GM10266 (cell line): Measurements from ENCODE around the gene CCDC167.

ENCODE experiments used
- DNase-seq: peaks from one replicate; pipeline ENCODE4 v3.0.0; 2012; ENCODE audit errors: extremely low spot score
- CTCF ChIP-seq: IDR thresholded peaks from 2 replicates; pipeline ENCODE4 v1.5.1; 2012; ENCODE audit warnings: mild to moderate bottlenecking, low read depth; ENCODE audit not compliant: control insufficient read depth, insufficient read depth; ENCODE audit errors: missing control alignments

The CCDC167 gene

GRCh38 chr6:37543361-37543760 lies 43.7 kb upstream of the CCDC167 start:
- no peak for TF ChIP-seq CTCF
- DNase-seq: no peak

DNA sequence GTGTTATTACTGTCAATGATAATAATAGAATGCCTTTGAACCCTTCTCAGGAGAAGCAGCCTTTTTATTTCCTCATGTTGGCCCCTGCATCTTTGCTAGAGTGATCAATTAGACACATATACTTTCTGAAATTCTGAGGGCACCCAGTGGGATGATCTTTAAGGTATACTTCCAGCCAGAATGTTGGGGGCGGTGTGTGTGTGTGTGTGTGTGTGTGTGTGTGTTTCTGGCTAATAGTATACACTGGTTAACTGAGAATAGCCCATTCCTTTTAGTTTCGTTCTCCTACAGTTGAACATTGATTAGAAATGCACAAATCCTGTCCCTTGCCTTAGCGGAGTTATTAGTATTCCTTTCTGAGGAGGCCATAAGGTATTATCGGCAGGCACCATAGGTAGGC lies 41.7 kb upstream of the CCDC167 start:
- no peak for DNase-seq
- TF ChIP-seq CTCF: no peak

GRCh38 chr6:37540390-37540789 lies 40.7 kb upstream of the CCDC167 start:
- no peak for DNase-seq
- no peak for TF ChIP-seq CTCF

GRCh38 chr6:37540029-37540352 lies 40.3 kb upstream of the CCDC167 start:
- no peak for TF ChIP-seq CTCF

DNA sequence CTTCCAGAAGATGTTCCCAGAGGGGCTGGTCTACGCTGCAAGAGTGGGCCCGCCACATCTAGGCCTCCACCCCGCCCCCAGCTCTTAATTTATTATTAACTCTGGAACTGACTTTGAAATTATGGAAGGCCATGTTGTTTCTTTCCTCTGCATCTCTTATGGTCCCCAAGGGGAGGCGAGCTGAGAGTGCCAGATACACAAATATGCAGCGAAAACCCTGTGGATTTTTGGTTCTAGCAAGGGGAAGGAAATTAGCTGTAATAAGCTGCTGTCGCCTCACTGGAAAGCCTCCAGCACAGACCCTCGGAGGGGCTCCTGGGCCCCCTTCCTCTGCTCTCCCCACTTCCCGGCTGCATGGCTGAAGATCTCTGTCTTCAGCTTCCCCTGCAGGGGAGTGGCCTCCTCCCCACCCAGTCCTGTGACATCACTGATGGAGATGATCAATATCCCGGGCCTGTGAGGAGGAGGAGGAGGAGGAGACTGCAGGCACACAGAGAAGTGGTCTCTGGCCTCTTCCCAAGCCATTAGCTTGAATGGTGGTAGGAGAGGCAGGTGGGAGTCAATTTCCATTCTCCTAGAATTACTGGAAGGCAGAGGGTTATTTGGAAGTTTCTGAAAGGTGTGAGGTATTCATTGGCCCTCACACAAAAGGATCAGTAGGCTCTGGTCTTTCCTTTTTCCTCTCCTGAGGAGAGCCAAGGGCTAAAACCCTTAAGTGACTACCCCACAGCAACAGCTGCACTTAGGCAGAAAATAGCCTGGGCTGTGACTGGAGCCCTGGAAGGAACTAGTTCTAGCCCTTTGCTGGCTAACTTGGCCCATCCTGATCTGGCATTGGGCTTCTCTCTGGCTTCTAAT lies 39.7 kb upstream of the CCDC167 start:
- no peak for DNase-seq
- TF ChIP-seq CTCF: no peak

More at GRCh38 chr6:37540029-37540352, 40.3 kb upstream of the CCDC167 start:
- no peak for DNase-seq

- DNase-seq: peak; percentile 76
- TF ChIP-seq CTCF: peak; percentile 72
Measured at GRCh38 chr6:37538107-37538506, 38.4 kb upstream of the CCDC167 start.

DNA sequence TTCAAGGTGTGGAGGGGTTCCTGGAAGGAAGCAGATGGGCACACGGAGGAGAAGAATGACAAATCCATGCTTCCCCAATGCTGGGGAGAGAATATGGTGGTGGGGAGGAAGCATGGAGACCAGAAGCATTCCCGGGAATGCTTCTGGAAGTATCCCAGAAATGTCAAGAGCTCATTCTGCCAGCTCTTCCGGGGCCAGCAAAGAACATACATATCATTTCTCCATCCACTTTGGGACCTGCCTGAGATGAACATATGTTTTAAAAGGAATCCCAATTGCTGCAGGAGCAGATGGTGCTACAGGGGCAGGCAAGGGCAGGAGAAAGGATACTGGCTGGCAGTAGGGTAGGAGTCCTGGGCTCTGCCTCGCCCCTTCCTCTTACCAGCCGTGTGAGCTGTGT lies 37.9 kb upstream of the CCDC167 start:
- no peak for TF ChIP-seq CTCF
- DNase-seq: no peak
